Measurements from ENCODE around the gene NCKAP5. TPM values are rescaled to one million over a fixed set of nuclear protein-coding genes. Genes with fewer than 3 reads are reported as not detected.
A peak's percentile ranks its signal among the peaks of the same experiment; 100 is the strongest.

Gene NCKAP5
- total and polyA plus RNA-seq, 4 donors = 2.3 to 20.2 (median 8.1) TPM

- H3K27ac ChIP-seq (ENCODE audit: low read depth in 1 of 2, low read length in 1 of 2) = peak overlapping the region in 1 of 2 donors; percentile 80
- no peak overlapping the region for H3K4me3 ChIP-seq
- ATAC-seq (ENCODE audit: insufficient read depth, low FRiP score) (no peak), DNase-seq (no peak)
- H3K9me3 ChIP-seq (ENCODE audit: control insufficient read depth in 4 of 4, insufficient read depth in 3 of 4, low read length in 3 of 4) = no peaks in the 10 kb centered on the region
- H3K27me3 ChIP-seq (ENCODE audit: control insufficient read depth in 3 of 3, insufficient read depth in 3 of 3, low read length in 2 of 3) = peaks cover 0 to 4% (median 0%) of the 10 kb centered on the region in 3 donors
- WGBS, 2 donors = 20 to 28% methylated on average over 7 of the region's 7 CpGs
- H3K36me3 ChIP-seq (ENCODE audit: control insufficient read depth in 4 of 4, insufficient read depth in 4 of 4, low read length in 4 of 4) = no peaks in the 10 kb centered on the region
- no peak overlapping the region for H3K9ac ChIP-seq (ENCODE audit: insufficient read depth in 1 of 2, low read length in 2 of 2)
- H3K4me1 ChIP-seq (ENCODE audit: control insufficient read depth in 5 of 5, insufficient read depth in 5 of 5, low read length in 5 of 5) = peaks cover 0 to 11% (median 5%) of the 10 kb centered on the region in 5 donors
- no peak for TF ChIP-seq CTCF (IDR thresholded peaks at IDR 0.05; ENCODE audit: control extremely low read depth, extremely low read depth)
These were observed 303.3 kb downstream of the NCKAP5 start for GRCh38 chr2:133264989-133265401.

- ATAC-seq (ENCODE audit: insufficient read depth, low FRiP score) (no peak), DNase-seq (no peak)
- Histone ChIP-seq H3K27me3 (ENCODE audit: control insufficient read depth in 3 of 3, insufficient read depth in 3 of 3, low read length in 2 of 3) (peaks cover 0 to 4% (median 0%) of the 10 kb centered on the region in 3 donors), H3K9me3 (ENCODE audit: control insufficient read depth in 4 of 4, insufficient read depth in 3 of 4, low read length in 3 of 4) (no peaks in the 10 kb centered on the region), H3K9ac (ENCODE audit: insufficient read depth in 1 of 2, low read length in 2 of 2) (no peak overlapping the region), H3K4me3 (no peak overlapping the region), H3K4me1 (ENCODE audit: control insufficient read depth in 5 of 5, insufficient read depth in 5 of 5, low read length in 5 of 5) (peaks cover 0 to 11% (median 5%) of the 10 kb centered on the region in 5 donors), H3K36me3 (ENCODE audit: control insufficient read depth in 4 of 4, insufficient read depth in 4 of 4, low read length in 4 of 4) (no peaks in the 10 kb centered on the region), H3K27ac (ENCODE audit: low read depth in 1 of 2, low read length in 1 of 2) (no peak overlapping the region)
- no peak for TF ChIP-seq CTCF (IDR thresholded peaks at IDR 0.05; ENCODE audit: control extremely low read depth, extremely low read depth)
- 61 to 68% methylated on average over 2 of the region's 2 CpGs for WGBS, 2 donors
These were observed 305.4 kb downstream of the NCKAP5 start for GRCh38 chr2:133262893-133263292.

GRCh38 chr2:133255360-133255759 is 312.9 kb downstream of the NCKAP5 start:
- no peak overlapping the region for H3K9ac ChIP-seq (ENCODE audit: insufficient read depth in 1 of 2, low read length in 2 of 2)
- TF ChIP-seq CTCF (IDR thresholded peaks at IDR 0.05; ENCODE audit: control extremely low read depth, extremely low read depth) = no peak
- no peak for ATAC-seq (ENCODE audit: insufficient read depth, low FRiP score)
- WGBS, 2 donors = 47 to 62% methylated on average over 2 of the region's 2 CpGs
- DNase-seq = peak; percentile 21 to 62 (median 56)
- peak overlapping the region in 1 of 2 donors; percentile 31 for H3K27ac ChIP-seq (ENCODE audit: low read depth in 1 of 2, low read length in 1 of 2)
- no peak overlapping the region for H3K4me3 ChIP-seq
- no peaks in the 10 kb centered on the region for H3K36me3 ChIP-seq (ENCODE audit: control insufficient read depth in 4 of 4, insufficient read depth in 4 of 4, low read length in 4 of 4)
- H3K4me1 ChIP-seq (ENCODE audit: control insufficient read depth in 5 of 5, insufficient read depth in 5 of 5, low read length in 5 of 5) = peaks cover 0 to 17% (median 3%) of the 10 kb centered on the region in 5 donors
- no peaks in the 10 kb centered on the region for H3K27me3 ChIP-seq (ENCODE audit: control insufficient read depth in 3 of 3, insufficient read depth in 3 of 3, low read length in 2 of 3)
- H3K9me3 ChIP-seq (ENCODE audit: control insufficient read depth in 4 of 4, insufficient read depth in 3 of 4, low read length in 3 of 4) = no peaks in the 10 kb centered on the region

- Histone ChIP-seq H3K27ac (ENCODE audit: low read depth in 1 of 2, low read length in 1 of 2) (no peak overlapping the region), H3K27me3 (ENCODE audit: control insufficient read depth in 3 of 3, insufficient read depth in 3 of 3, low read length in 2 of 3) (no peaks in the 10 kb centered on the region), H3K9ac (ENCODE audit: insufficient read depth in 1 of 2, low read length in 2 of 2) (no peak overlapping the region), H3K4me1 (ENCODE audit: control insufficient read depth in 5 of 5, insufficient read depth in 5 of 5, low read length in 5 of 5) (peaks cover 0 to 17% (median 3%) of the 10 kb centered on the region in 5 donors), H3K9me3 (ENCODE audit: control insufficient read depth in 4 of 4, insufficient read depth in 3 of 4, low read length in 3 of 4) (no peaks in the 10 kb centered on the region), H3K4me3 (no peak overlapping the region), H3K36me3 (ENCODE audit: control insufficient read depth in 4 of 4, insufficient read depth in 4 of 4, low read length in 4 of 4) (no peaks in the 10 kb centered on the region)
- ATAC-seq (ENCODE audit: insufficient read depth, low FRiP score) = no peak
- TF ChIP-seq CTCF (IDR thresholded peaks at IDR 0.05; ENCODE audit: control extremely low read depth, extremely low read depth) = no peak
- no peak for DNase-seq
- 92 to 100% methylated on average over 2 of the region's 2 CpGs for WGBS, 2 donors
These were observed 314.5 kb downstream of the NCKAP5 start for GRCh38 chr2:133253793-133254192.

Data from lung (tissue), 12 donors.